ENCODE measurements around the gene TNKS1BP1.

The TNKS1BP1 gene

GRCh38 chr11:57357856-57358255, 33.1 kb upstream of the TNKS1BP1 start:
- Histone ChIP-seq H3K27ac (no peak overlapping the region), H3K4me3 (ENCODE audit: low read depth in 1 of 2, low read length in 1 of 2) (no peak overlapping the region), H3K27me3 (no peaks in the 10 kb centered on the region), H3K4me1 (ENCODE audit: control insufficient read depth in 1 of 2, insufficient read depth in 1 of 2, low read depth in 1 of 2, low read length in 1 of 2) (peaks cover 0 to 6% of the 10 kb centered on the region in 2 experiments), H3K36me3 (no peaks in the 10 kb centered on the region), H3K9me3 (no peaks in the 10 kb centered on the region)
- TF ChIP-seq CTCF (IDR thresholded peaks at IDR 0.05), result no peak

GRCh38 chr11:57357310-57357709, 32.6 kb upstream of the TNKS1BP1 start:
- no peaks in the 10 kb centered on the region for H3K27me3 ChIP-seq
- H3K27ac ChIP-seq, result no peak overlapping the region
- TF ChIP-seq CTCF (IDR thresholded peaks at IDR 0.05), result no peak
- H3K36me3 ChIP-seq, result no peaks in the 10 kb centered on the region
- peaks cover 0 to 6% of the 10 kb centered on the region in 2 experiments for H3K4me1 ChIP-seq (ENCODE audit: control insufficient read depth in 1 of 2, insufficient read depth in 1 of 2, low read depth in 1 of 2, low read length in 1 of 2)
- no peaks in the 10 kb centered on the region for H3K9me3 ChIP-seq
- H3K4me3 ChIP-seq (ENCODE audit: low read depth in 1 of 2, low read length in 1 of 2), result no peak overlapping the region

GRCh38 chr11:57356268-57356667, 31.5 kb upstream of the TNKS1BP1 start:
- H3K27me3 ChIP-seq, result no peaks in the 10 kb centered on the region
- no peak for TF ChIP-seq CTCF (IDR thresholded peaks at IDR 0.05)
- H3K4me1 ChIP-seq (ENCODE audit: control insufficient read depth in 1 of 2, insufficient read depth in 1 of 2, low read depth in 1 of 2, low read length in 1 of 2), result peaks cover 0 to 6% of the 10 kb centered on the region in 2 experiments
- no peaks in the 10 kb centered on the region for H3K9me3 ChIP-seq
- no peak overlapping the region for H3K27ac ChIP-seq
- no peak overlapping the region for H3K4me3 ChIP-seq (ENCODE audit: low read depth in 1 of 2, low read length in 1 of 2)
- no peaks in the 10 kb centered on the region for H3K36me3 ChIP-seq

- H3K4me3 ChIP-seq (ENCODE audit: low read depth in 1 of 2, low read length in 1 of 2), result no peak overlapping the region
Measured at GRCh38 chr11:57354699-57355098, 29.9 kb upstream of the TNKS1BP1 start.

GRCh38 chr11:57353852-57354251, 29.1 kb upstream of the TNKS1BP1 start:
- Histone ChIP-seq H3K9me3 (no peaks in the 10 kb centered on the region), H3K4me3 (ENCODE audit: low read depth in 1 of 2, low read length in 1 of 2) (no peak overlapping the region), H3K27ac (no peak overlapping the region), H3K4me1 (ENCODE audit: control insufficient read depth in 1 of 2, insufficient read depth in 1 of 2, low read depth in 1 of 2, low read length in 1 of 2) (peaks cover 0 to 8% of the 10 kb centered on the region in 2 experiments), H3K27me3 (no peaks in the 10 kb centered on the region), H3K36me3 (no peaks in the 10 kb centered on the region)
- no peak for TF ChIP-seq CTCF (IDR thresholded peaks at IDR 0.05)

More at GRCh38 chr11:57354699-57355098, 29.9 kb upstream of the TNKS1BP1 start:
- Histone ChIP-seq H3K4me1 (ENCODE audit: control insufficient read depth in 1 of 2, insufficient read depth in 1 of 2, low read depth in 1 of 2, low read length in 1 of 2) (peaks cover 0 to 8% of the 10 kb centered on the region in 2 experiments), H3K27me3 (no peaks in the 10 kb centered on the region), H3K9me3 (no peaks in the 10 kb centered on the region), H3K27ac (no peak overlapping the region), H3K36me3 (no peaks in the 10 kb centered on the region)
- TF ChIP-seq CTCF (IDR thresholded peaks at IDR 0.05), result no peak

- Histone ChIP-seq H3K4me3 (ENCODE audit: low read depth in 1 of 2, low read length in 1 of 2) (no peak overlapping the region), H3K27ac (no peak overlapping the region), H3K27me3 (no peaks in the 10 kb centered on the region), H3K9me3 (no peaks in the 10 kb centered on the region), H3K4me1 (ENCODE audit: control insufficient read depth in 1 of 2, insufficient read depth in 1 of 2, low read depth in 1 of 2, low read length in 1 of 2) (peaks cover 0 to 8% of the 10 kb centered on the region in 2 experiments), H3K36me3 (no peaks in the 10 kb centered on the region)
- no peak for TF ChIP-seq CTCF (IDR thresholded peaks at IDR 0.05)
Measured at GRCh38 chr11:57353446-57353845, 28.7 kb upstream of the TNKS1BP1 start.

All from neutrophil (primary cell).